Frontal cortex (tissue), 4 donors: ENCODE measurements around the gene SPO11. TPM values are rescaled to one million over a fixed set of nuclear protein-coding genes. Genes with fewer than 3 reads are reported as not detected.
"Not testable (repeated sequence)": the region's sequence is repeated elsewhere in the genome, so short reads cannot be mapped to it uniquely, and the experiment has no call there.

Experiments used
- DNase-seq, 2 donors: peaks; one replicate each; pipeline ENCODE4 v3.0.0; 2012; ENCODE audit warnings: low spot score in 2 of 2
- FAIRE-seq: peaks from 2 replicates; lab custom pipeline; 2012; peaks lifted over from hg19 to GRCh38; lab: Jason Lieb, UNC
- total RNA-seq: library from RNA; depleted of rRNA; stranded (reverse); fragments of >200 nt; gene quantifications from one replicate; pipeline ENCODE4 v1.2.3, GENCODE V29; 2014
- donor health status: control.
- donor health status: control.
- donor health status: control.

The SPO11 gene
- total RNA-seq, 1 donor from 2014 or later, result not detected

- FAIRE-seq (peak; percentile 45), DNase-seq (peak in 1 of 2 donors; percentile 66)
Measured at GRCh38 chr20:57330998-57331397, 1.4 kb downstream of the SPO11 start.

- DNase-seq, result no peak
Measured at GRCh38 chr20:57332105-57333089, 2.8 kb downstream of the SPO11 start.

GRCh38 chr20:57335392-57335791 is 5.8 kb downstream of the SPO11 start:
- no peak for FAIRE-seq
- DNase-seq, result no peak

More at GRCh38 chr20:57332105-57333089, 2.8 kb downstream of the SPO11 start:
- FAIRE-seq, result no peak

- DNase-seq (no peak), FAIRE-seq (no peak)
Measured at GRCh38 chr20:57341663-57342062, 12.1 kb downstream of the SPO11 start.

GRCh38 chr20:57342829-57343228 is 13.2 kb downstream of the SPO11 start:
- no peak for FAIRE-seq

GRCh38 chr20:57346477-57346876 is 16.9 kb downstream of the SPO11 start:
- FAIRE-seq (peak; percentile 87), DNase-seq (peak; percentile 46 to 54)

More at GRCh38 chr20:57342829-57343228, 13.2 kb downstream of the SPO11 start:
- DNase-seq, result no peak

- DNase-seq (no peak), FAIRE-seq (no peak)
Measured at GRCh38 chr20:57347393-57347792, 17.8 kb downstream of the SPO11 start.

GRCh38 chr20:57348200-57348921 is 18.8 kb downstream of the SPO11 start:
- not testable (repeated sequence) for FAIRE-seq

GRCh38 chr20:57348922-57349574 is 19.4 kb downstream of the SPO11 start:
- not testable (repeated sequence) for FAIRE-seq, DNase-seq

More at GRCh38 chr20:57348200-57348921, 18.8 kb downstream of the SPO11 start:
- not testable (repeated sequence) for DNase-seq

- DNase-seq, result no peak
- no peak for FAIRE-seq
Measured at GRCh38 chr20:57350081-57350710, 20.6 kb downstream of the SPO11 start.

GRCh38 chr20:57350726-57351041 is 21.1 kb downstream of the SPO11 start:
- DNase-seq, FAIRE-seq: not testable (repeated sequence)

GRCh38 chr20:57351042-57351783 is 21.6 kb downstream of the SPO11 start, which contains the start of gene RAE1:
TSS of gene RAE1 (plus strand) at chr20:57351255. CDS start at chr20:57354039, 2,784 bp downstream.
- DNase-seq (peak; percentile 85 to 86), FAIRE-seq (no peak)

- FAIRE-seq (no peak), DNase-seq (no peak)
Measured at GRCh38 chr20:57352305-57352704, 22.7 kb downstream of the SPO11 start.

GRCh38 chr20:57353351-57353750 is 23.7 kb downstream of the SPO11 start:
- no peak for DNase-seq
- FAIRE-seq, result no peak

- FAIRE-seq, result no peak
- no peak for DNase-seq
Measured at GRCh38 chr20:57361517-57361916, 31.9 kb downstream of the SPO11 start.

- FAIRE-seq (no peak), DNase-seq (no peak)
Measured at GRCh38 chr20:57364451-57364850, 34.8 kb downstream of the SPO11 start.

GRCh38 chr20:57369596-57369995 is 40.0 kb downstream of the SPO11 start:
- FAIRE-seq (no peak), DNase-seq (no peak)

- FAIRE-seq (no peak), DNase-seq (no peak)
Measured at GRCh38 chr20:57370316-57370715, 40.7 kb downstream of the SPO11 start.

GRCh38 chr20:57371363-57371762 is 41.8 kb downstream of the SPO11 start:
- FAIRE-seq, result no peak

More at GRCh38 chr20:57371363-57371762, 41.8 kb downstream of the SPO11 start:
- no peak for DNase-seq
